ENCODE results near the gene SDCBP2. TPM values are rescaled to one million over a fixed set of nuclear protein-coding genes. Genes with fewer than 3 reads are reported as not detected.

Gene SDCBP2
- total and polyA plus RNA-seq, 2 experiments from 2014 or later = 3.2 to 5.3 TPM

DNA sequence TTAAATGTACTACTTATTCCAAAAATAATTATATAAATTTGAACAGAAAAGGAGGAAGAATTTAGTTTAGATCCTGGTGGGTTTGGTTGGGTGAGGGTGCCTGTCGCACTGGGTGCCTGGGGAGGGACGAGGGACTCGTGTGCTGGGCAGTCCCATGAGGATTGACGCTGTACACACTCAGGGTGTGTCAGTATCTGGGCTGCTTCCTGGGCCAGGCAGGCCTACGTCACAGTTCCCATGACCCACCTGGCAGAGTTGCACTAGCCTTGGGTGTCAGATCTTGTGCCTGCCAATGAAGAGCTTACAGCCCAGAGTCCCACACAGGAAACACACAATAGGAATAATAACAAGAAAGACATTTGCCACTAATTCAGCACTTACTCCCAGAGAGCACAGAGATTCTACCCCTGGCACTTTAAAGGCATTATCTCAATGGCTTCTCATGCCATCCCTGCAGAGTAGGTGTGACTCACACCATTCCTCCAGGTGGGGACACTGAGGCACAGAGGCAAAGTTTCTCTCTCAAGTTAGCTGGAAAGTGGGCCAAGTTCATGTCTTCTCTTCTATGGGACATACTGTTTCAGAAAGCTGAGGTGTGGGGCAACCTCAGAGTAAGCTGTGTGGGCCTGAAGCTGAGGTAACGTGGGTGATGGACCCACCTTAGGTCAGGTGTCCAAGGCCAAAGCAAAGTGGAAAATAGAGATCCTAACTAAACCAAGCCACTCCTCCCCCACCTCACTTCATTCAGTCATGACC is 1.3 kb upstream of the SDCBP2 start:
- DNase-seq (ENCODE audit: low spot score) = no peak
- no peak overlapping the region for H2AFZ ChIP-seq
- no peak overlapping the region for H3K4me3 ChIP-seq
- TF ChIP-seq, protein P1, sequence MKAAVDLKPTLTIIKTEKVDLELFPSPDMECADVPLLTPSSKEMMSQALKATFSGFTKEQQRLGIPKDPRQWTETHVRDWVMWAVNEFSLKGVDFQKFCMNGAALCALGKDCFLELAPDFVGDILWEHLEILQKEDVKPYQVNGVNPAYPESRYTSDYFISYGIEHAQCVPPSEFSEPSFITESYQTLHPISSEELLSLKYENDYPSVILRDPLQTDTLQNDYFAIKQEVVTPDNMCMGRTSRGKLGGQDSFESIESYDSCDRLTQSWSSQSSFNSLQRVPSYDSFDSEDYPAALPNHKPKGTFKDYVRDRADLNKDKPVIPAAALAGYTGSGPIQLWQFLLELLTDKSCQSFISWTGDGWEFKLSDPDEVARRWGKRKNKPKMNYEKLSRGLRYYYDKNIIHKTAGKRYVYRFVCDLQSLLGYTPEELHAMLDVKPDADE (IDR thresholded peaks at IDR 0.05) = no peak
- TF ChIP-seq JUNB (IDR thresholded peaks at IDR 0.05; ENCODE audit: unreplicated experiment) = no peak
- no peak for TF ChIP-seq POLR2AphosphoS5 (IDR thresholded peaks at IDR 0.05; ENCODE audit: low read depth)
- no peak for TF ChIP-seq EZH2 (IDR thresholded peaks at IDR 0.05; ENCODE audit: low read depth, unreplicated experiment)
- TF ChIP-seq CREB1 (CRISPR knock-in tag; IDR thresholded peaks at IDR 0.05; ENCODE audit: low read depth) = no peak
- TF ChIP-seq ZNF114 (CRISPR knock-in tag; IDR thresholded peaks at IDR 0.05) = no peak
- TF ChIP-seq, protein P2, sequence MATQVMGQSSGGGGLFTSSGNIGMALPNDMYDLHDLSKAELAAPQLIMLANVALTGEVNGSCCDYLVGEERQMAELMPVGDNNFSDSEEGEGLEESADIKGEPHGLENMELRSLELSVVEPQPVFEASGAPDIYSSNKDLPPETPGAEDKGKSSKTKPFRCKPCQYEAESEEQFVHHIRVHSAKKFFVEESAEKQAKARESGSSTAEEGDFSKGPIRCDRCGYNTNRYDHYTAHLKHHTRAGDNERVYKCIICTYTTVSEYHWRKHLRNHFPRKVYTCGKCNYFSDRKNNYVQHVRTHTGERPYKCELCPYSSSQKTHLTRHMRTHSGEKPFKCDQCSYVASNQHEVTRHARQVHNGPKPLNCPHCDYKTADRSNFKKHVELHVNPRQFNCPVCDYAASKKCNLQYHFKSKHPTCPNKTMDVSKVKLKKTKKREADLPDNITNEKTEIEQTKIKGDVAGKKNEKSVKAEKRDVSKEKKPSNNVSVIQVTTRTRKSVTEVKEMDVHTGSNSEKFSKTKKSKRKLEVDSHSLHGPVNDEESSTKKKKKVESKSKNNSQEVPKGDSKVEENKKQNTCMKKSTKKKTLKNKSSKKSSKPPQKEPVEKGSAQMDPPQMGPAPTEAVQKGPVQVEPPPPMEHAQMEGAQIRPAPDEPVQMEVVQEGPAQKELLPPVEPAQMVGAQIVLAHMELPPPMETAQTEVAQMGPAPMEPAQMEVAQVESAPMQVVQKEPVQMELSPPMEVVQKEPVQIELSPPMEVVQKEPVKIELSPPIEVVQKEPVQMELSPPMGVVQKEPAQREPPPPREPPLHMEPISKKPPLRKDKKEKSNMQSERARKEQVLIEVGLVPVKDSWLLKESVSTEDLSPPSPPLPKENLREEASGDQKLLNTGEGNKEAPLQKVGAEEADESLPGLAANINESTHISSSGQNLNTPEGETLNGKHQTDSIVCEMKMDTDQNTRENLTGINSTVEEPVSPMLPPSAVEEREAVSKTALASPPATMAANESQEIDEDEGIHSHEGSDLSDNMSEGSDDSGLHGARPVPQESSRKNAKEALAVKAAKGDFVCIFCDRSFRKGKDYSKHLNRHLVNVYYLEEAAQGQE (IDR thresholded peaks at IDR 0.05; ENCODE audit: unreplicated experiment) = no peak
- TF ChIP-seq, protein P3, sequence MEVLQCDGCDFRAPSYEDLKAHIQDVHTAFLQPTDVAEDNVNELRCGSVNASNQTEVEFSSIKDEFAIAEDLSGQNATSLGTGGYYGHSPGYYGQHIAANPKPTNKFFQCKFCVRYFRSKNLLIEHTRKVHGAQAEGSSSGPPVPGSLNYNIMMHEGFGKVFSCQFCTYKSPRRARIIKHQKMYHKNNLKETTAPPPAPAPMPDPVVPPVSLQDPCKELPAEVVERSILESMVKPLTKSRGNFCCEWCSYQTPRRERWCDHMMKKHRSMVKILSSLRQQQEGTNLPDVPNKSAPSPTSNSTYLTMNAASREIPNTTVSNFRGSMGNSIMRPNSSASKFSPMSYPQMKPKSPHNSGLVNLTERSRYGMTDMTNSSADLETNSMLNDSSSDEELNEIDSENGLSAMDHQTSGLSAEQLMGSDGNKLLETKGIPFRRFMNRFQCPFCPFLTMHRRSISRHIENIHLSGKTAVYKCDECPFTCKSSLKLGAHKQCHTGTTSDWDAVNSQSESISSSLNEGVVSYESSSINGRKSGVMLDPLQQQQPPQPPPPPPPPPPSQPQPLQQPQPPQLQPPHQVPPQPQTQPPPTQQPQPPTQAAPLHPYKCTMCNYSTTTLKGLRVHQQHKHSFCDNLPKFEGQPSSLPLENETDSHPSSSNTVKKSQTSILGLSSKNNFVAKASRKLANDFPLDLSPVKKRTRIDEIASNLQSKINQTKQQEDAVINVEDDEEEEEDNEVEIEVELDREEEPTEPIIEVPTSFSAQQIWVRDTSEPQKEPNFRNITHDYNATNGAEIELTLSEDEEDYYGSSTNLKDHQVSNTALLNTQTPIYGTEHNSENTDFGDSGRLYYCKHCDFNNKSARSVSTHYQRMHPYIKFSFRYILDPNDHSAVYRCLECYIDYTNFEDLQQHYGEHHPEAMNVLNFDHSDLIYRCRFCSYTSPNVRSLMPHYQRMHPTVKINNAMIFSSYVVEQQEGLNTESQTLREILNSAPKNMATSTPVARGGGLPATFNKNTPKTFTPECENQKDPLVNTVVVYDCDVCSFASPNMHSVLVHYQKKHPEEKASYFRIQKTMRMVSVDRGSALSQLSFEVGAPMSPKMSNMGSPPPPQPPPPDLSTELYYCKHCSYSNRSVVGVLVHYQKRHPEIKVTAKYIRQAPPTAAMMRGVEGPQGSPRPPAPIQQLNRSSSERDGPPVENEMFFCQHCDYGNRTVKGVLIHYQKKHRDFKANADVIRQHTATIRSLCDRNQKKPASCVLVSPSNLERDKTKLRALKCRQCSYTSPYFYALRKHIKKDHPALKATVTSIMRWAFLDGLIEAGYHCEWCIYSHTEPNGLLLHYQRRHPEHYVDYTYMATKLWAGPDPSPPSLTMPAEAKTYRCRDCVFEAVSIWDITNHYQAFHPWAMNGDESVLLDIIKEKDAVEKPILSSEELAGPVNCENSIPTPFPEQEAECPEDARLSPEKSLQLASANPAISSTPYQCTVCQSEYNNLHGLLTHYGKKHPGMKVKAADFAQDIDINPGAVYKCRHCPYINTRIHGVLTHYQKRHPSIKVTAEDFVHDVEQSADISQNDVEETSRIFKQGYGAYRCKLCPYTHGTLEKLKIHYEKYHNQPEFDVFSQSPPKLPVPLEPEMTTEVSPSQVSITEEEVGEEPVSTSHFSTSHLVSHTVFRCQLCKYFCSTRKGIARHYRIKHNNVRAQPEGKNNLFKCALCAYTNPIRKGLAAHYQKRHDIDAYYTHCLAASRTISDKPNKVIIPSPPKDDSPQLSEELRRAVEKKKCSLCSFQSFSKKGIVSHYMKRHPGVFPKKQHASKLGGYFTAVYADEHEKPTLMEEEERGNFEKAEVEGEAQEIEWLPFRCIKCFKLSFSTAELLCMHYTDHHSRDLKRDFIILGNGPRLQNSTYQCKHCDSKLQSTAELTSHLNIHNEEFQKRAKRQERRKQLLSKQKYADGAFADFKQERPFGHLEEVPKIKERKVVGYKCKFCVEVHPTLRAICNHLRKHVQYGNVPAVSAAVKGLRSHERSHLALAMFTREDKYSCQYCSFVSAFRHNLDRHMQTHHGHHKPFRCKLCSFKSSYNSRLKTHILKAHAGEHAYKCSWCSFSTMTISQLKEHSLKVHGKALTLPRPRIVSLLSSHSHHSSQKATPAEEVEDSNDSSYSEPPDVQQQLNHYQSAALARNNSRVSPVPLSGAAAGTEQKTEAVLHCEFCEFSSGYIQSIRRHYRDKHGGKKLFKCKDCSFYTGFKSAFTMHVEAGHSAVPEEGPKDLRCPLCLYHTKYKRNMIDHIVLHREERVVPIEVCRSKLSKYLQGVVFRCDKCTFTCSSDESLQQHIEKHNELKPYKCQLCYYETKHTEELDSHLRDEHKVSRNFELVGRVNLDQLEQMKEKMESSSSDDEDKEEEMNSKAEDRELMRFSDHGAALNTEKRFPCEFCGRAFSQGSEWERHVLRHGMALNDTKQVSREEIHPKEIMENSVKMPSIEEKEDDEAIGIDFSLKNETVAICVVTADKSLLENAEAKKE (CRISPR knock-in tag; IDR thresholded peaks at IDR 0.05) = no peak
- TF ChIP-seq ZNF331 (CRISPR knock-in tag; IDR thresholded peaks at IDR 0.05; ENCODE audit: low read depth) = no peak
- TF ChIP-seq STAT1 (IDR thresholded peaks at IDR 0.05; ENCODE audit: unreplicated experiment) = no peak
- TF ChIP-seq NANOG (IDR thresholded peaks at IDR 0.05; ENCODE audit: borderline replicate concordance) = no peak
- TF ChIP-seq, protein P4, sequence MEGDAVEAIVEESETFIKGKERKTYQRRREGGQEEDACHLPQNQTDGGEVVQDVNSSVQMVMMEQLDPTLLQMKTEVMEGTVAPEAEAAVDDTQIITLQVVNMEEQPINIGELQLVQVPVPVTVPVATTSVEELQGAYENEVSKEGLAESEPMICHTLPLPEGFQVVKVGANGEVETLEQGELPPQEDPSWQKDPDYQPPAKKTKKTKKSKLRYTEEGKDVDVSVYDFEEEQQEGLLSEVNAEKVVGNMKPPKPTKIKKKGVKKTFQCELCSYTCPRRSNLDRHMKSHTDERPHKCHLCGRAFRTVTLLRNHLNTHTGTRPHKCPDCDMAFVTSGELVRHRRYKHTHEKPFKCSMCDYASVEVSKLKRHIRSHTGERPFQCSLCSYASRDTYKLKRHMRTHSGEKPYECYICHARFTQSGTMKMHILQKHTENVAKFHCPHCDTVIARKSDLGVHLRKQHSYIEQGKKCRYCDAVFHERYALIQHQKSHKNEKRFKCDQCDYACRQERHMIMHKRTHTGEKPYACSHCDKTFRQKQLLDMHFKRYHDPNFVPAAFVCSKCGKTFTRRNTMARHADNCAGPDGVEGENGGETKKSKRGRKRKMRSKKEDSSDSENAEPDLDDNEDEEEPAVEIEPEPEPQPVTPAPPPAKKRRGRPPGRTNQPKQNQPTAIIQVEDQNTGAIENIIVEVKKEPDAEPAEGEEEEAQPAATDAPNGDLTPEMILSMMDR (conservative IDR thresholded peaks at IDR 0.05; ENCODE audit: low read depth in 2 of 2) = no peak
- no peak for TF ChIP-seq EZH2phosphoT487 (IDR thresholded peaks at IDR 0.05; ENCODE audit: unreplicated experiment)
- peaks cover 7% of the 10 kb centered on the region for H3K4me1 ChIP-seq (ENCODE audit: insufficient read depth)
- peaks cover 41% of the 10 kb centered on the region for H3K79me2 ChIP-seq (replicated peaks; ENCODE audit: insufficient read depth)
- Mint-ChIP-seq H3K36me3 (ENCODE audit: low read depth) (peaks cover 20% of the 10 kb centered on the region), H3K27ac (no peak overlapping the region), H3K4me3 (no peak overlapping the region), H3K27me3 (ENCODE audit: insufficient read depth, low read depth, poor library complexity) (peaks cover 6% of the 10 kb centered on the region), H3K9me3 (no peaks in the 10 kb centered on the region), H3K4me1 (peaks cover 15% of the 10 kb centered on the region)
- no peak overlapping the region for H3K27ac ChIP-seq (ENCODE audit: low read depth)
- peaks cover 18% of the 10 kb centered on the region; the same call in 1 of the 2 replicates for H4K20me1 ChIP-seq (replicated peaks; ENCODE audit: insufficient read depth)
- no peak overlapping the region for H3K4me2 ChIP-seq
- no peaks in the 10 kb centered on the region for H3K27me3 ChIP-seq (ENCODE audit: insufficient read depth)
- no peaks in the 10 kb centered on the region for H3K9me2 ChIP-seq (ENCODE audit: insufficient read depth)
- no peaks in the 10 kb centered on the region for H3F3A ChIP-seq (replicated peaks; ENCODE audit: low read depth)
- ATAC-seq = no peak
- H3K36me3 ChIP-seq (ENCODE audit: insufficient read depth) = no peaks in the 10 kb centered on the region

Measured in GM23338 (cell line).